SW 1271 (cell line): ENCODE measurements around the gene UGT1A8.
"Not testable (repeated sequence)": the region's sequence is repeated elsewhere in the genome, so short reads cannot be mapped to it uniquely, and the experiment has no call there.

ENCODE experiments used
- DNase-seq, 2 experiments: peaks; one replicate each; lab custom pipeline; 2025; lab: John Stamatoyannopoulos, UW

Gene UGT1A8

DNA sequence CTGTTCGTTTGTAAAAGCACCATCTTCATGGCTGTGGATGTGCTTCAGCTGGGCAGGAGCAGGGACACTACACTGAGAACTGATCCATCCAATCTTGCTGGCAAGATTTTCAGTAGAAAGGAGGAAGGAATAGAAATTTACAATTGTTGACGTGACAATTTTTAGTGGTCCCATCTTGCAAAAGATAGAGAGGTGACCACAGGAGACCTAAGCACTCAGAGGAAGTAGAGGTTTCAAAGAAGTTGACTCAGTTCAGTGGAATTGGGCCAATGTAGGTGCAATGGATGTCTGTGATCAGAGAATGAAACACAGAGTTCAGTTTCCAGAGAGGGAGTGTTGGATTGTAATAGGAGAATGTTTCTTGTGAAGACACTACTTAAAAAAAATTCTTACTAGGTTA lies 96.7 kb downstream of the UGT1A8 start:
- no peak for DNase-seq

DNA sequence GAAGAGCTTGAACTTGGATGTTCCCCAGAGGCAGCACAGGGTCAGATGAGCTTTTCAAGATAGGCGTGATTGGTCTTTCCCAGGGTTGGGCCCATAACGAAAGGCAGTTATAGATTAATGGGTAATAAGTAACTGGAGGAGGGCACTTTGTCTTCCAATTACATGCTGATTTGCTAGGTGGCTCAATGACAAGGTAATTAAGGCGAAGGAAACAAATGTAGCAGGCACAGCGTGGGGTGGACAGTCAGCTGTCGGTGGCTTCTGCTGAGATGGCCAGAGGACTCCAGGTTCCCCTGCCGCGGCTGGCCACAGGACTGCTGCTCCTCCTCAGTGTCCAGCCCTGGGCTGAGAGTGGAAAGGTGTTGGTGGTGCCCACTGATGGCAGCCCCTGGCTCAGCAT lies 101.1 kb downstream of the UGT1A8 start, which contains the start of gene UGT1A4:
UGT1A4 (plus strand) TSS at position 185 of the 400 bp plus-strand sequence; CDS start at position 270, 85 bp downstream.
- no peak for DNase-seq

DNA sequence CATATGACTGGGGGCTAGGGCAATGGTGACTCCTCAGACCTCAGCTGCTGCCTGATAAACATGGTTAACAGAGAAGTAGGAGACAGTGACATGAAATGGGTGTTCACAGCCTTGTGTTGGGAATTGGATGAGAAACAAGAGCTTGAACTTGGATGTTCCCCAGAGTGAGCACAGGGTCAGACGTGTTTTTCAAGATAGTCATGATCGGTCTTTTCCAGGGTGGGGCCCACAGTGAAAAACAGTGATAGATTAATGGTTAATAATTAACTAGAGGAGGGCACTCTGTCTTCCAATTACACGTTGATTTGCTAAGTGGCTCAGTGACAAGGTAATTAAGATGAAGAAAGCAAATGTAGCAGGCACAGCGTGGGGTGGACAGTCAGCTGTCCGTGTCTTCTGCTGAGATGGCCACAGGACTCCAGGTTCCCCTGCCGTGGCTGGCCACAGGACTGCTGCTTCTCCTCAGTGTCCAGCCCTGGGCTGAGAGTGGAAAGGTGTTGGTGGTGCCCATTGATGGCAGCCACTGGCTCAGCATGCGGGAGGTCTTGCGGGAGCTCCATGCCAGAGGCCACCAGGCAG lies 111.4 kb downstream of the UGT1A8 start, which contains the start of gene UGT1A3:
UGT1A3 (plus strand) TSS at position 320 of the 579 bp plus-strand sequence; CDS start at position 405, 85 bp downstream.
- DNase-seq, result no peak

DNA sequence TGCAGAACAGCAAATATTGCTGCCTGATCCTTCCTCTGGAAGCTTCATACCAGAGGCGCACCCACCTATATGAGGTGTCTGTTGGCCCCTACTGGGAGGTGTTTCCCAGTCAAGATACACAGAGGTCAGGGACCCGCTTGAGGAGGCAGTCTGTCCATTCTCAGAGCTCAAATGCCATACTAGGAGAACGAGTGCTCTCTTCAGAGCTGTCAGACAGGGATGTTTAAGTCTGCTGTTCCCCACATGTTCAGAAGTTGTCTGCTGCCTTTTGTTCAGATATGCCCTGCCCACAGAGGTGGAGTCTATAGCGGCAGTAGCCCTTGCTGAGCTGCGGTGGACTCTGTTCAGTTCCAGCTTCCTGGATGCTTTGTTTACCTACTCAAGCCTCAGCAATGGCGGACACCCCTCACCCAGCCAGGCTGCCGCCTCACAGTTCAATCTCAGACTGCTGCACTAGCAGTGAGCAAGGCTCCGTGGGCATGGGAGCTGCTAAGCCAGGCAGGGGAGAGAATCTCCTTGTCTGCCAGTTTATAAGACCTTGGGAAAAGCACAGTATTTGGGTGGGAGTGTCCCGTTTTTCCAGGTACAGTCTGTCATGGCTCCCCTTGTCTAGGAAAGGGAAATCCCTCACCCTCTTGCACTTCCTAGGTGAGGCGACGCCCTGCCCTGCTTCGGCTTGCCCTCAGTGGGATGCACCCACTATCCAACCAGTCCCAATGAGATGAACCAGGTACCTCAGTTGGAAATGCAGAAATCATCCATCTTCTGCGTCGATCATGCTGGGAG lies 119.6 kb downstream of the UGT1A8 start:
- DNase-seq, result not testable (repeated sequence)

DNA sequence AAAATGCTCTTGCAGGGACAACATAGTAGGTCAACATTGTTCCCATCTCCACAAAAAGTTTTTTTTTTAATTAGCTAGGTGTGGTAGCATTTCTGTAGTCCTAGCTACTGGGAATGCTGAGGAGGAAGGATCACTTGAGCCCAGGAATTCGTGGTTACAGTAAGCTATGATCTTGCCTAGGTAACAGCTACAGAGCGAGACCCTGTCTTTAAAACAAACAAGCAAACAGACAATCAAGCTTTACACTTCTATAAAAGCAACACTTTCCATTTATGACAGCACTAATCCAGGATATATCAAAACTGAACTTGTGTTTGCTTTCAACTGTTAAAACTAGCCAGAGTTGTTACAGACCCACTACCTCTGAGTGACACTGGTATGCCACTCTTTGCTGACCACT lies 123.4 kb downstream of the UGT1A8 start:
- DNase-seq, result no peak

DNA sequence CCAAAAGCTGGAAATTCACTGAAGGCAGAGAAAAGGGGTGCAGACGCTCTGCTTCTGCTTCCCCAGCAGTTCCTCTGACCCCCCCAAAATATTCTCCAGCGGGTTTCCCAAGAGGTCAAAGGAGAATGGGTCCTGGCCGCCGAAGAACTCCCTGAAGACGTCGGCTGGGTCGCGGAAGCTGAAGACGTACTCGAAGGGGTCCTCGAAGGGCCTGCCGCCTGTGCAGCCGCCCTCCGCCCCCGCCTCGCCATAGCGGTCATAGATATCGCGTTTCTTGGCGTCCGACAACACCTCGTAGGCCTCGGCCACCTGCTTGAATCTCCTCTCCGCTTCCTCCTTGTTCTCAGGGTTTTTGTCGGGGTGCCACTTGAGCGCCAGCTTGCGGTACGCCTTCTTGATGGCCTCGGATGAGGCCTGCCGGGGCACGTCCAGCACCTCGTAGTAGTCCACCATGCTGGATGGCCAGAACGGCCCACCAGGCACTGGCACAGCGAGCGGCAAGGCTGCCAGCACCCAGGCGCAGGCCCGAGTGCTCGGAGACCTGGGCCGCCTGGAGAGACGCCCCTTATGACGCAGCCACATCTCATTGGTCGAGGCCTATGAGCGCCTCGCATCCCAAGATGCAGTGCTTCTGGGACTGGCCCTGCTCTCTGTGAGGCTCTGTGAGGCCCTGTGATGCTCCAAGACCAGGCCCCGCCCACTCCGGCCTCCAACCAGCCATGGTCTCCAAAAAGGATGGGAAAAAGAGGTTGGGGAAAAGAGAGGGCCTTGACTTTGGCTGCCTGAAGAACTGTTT lies 126.2 kb downstream of the UGT1A8 start:
- no peak for DNase-seq

DNA sequence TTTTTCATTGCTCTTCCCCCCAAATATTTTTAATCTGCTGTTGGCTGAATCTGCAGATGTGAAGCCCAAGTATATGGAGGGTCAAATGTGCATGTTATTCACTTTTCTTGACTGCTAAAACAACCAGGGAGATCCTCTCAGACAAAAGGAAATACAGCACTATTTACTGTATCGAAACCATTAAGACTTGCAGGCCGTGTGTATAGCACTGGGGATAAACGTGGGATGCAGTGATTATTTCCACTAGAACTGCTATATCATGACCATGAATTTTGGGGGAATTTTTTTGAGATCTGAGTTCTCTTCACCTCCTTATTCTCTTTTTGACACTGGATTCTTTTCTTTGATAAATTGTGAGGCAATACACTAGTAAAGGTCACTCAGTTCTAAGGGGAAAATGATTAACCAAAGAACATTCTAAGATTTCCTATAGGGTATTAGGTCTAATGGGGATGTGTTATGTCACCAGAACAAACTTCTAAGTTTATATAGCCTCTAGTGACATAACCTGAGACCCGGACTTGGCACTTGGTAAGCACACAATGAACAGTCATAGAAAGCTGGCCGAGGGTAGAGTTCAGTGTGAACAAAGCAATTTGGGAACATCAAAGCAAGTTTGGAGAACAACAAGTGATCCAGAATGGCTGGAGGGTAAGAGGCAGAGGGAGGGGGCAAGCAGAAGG lies 127.8 kb downstream of the UGT1A8 start:
- no peak for DNase-seq

DNA sequence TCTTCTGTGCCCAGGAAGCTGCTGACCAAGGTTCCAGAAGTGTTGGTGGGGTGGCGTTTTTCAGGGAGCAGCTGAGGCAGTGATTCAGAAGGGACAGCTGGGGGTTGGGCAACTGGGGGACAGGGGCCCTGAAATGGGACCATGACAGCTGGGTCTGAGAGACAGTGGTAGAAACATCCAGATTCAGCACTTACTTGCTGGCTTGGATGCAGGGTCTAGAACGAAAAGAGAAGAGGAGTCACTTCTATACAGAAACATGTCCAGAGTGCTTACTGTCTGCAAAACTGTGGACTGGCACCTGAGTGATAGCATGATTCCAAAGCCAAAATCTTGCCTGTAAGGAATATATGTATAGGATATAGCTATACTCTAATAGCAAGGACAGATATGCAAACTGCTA lies 128.4 kb downstream of the UGT1A8 start:
- DNase-seq, result not testable (repeated sequence)

DNA sequence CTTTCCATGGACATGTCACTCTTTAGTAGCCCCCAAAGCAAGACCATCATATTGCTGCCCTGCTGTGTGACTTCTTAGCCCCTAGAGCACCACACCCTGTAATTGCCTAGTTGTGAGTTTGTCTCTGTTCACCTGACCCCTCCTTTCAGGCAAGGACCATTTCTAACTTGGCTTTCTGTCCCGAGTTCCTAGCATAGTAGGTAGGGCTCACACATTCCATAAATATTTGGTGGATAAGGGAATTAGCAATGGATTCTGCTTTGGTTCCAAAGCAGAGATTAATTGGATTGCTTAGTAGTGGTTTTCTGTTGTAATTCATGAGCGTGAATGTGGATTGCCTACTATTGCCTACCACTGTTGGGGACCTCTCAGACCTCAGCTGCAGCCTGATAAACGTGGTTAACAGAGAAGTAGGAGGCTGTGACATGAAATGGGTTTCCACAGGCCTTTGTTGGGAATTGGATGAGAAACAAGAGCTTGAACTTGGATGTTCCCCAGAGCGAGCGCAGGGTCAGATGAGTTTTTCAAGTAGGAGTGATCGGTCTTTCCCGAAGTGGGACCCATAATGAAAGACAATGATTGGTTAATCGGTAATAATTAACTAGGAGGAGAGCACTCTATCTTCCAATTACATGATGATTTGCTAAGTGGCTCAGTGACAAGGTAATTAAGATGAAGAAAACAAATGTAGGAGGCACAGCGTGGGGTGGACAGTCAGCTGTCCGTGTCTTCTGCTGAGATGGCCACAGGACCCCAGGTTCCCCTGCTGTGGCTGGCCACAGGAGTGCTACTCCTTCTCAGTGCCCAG lies 129.2 kb downstream of the UGT1A8 start:
- DNase-seq, result no peak

DNA sequence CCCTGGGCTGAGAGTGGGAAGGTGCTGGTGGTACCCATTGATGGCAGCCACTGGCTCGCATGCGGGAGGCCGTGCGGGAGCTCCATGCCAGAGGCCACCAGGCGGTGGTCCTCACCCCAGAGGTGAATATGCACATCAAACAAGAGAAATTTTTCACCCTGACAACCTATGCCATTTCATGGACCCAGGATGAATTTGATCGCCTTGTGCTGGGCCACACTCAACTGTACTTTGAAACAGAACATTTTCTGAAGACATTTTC lies 129.8 kb downstream of the UGT1A8 start:
- DNase-seq, result no peak

DNA sequence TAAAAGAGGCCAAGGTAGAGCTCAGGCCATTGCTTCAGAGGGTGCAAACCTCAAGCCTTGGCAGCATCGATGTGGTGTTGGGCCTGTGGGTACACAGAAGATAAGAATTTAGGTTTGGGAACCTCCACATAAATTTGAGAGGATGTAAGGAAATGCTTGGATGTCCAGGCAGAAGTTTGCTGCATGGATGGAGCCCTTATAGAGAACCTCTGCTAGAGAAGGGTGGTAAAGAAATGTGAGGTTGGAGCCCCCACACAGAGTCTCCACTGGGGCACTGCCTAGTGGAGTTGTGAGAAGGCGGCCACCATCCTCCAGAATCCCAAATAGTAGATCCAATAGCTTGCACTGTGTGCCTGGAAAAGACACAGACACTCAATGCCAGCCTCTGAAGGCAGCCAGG lies 133.3 kb downstream of the UGT1A8 start:
- DNase-seq, result not testable (repeated sequence)

DNA sequence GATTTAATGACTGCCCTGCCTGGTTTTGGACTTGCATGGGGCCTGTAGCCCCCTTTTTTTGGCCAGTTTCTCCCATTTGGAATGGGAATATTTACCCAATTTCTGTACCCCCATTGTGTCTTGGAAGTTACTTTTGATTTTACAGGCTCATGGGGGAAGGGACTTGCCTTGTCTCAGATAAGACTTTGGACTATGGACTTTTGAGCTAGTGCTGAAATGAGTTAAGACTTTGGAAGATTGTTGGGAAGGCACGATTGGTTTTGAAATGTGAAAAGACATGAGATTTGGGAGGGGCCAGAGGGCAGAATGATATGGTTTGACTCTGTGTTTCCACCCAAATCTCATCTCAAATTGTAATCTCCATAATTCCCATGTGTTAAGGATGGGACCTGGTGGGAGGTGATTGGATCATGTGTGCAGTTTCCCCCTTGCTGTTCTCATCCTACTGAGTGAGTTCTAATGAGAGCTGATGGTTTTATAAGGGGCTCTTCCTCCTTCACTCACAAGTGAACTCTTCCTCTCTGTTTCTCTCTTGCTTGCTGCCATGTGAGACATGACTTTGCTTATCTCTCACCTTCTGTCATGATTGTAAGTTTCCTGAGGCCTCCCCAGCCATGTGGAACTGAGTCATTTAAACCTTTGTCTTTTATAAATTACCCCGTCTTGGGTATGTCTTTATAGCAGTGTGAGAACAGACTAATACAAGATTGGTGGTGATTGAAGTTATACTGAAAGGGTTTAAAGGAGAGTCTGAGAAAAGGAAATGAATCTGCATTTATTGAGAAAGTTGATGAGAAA lies 134.0 kb downstream of the UGT1A8 start:
- DNase-seq, result not testable (repeated sequence)

DNA sequence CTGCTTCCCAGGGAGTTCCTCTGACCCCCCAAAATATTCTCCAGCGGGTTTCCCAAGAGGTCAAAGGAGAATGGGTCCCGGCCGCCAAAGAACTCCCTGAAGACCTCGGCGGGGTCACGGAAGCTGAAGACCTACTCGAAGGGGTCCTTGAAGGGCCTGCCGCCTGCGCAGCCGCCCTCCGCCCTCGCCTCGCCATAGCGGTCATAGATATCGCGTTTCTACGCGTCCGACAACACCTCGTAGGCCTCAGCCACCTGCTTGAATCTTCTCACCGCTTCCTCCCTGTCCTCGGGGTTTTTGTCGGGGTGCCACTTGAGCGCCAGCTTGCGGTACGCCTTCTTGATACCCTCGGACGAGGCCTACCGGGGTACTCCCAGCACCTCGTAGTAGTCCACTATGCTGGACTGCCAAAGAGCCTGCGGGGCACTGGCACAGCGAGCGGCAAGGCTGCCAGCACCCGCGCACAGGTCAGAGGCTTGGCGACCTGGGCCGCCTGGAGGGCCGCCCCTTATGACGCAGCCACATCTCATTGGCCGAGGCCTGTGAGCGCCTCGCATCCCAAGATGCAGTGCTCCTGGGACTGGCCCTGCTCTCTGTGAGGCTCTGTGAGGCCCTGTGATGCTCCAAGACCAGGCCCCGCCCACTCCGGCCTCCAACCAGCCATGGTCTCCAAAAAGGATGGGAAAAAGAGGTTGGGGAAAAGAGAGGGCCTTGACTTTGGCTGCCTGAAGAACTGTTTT lies 137.6 kb downstream of the UGT1A8 start:
- no peak for DNase-seq

DNA sequence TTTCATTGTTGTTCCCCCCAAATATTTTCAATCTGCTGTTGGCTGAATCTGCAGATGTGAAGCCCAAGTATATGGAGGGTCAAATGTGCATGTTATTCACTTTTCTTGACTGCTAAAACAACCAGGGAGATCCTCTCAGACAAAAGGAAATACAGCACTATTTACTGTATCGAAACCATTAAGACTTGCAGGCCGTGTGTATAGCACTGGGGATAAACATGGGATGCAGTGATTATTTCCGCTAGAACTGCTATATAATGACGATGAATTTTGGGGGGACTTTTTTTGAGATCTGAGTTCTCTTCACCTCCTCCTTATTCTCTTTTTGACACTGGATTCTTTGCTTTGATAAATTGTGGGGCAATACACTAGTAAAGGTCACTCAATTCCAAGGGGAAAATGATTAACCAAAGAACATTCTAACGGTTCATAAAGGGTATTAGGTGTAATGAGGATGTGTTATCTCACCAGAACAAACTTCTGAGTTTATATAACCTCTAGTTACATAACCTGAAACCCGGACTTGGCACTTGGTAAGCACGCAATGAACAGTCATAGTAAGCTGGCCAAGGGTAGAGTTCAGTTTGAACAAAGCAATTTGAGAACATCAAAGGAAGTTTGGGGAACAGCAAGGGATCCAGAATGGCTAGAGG lies 139.1 kb downstream of the UGT1A8 start:
- no peak for DNase-seq

DNA sequence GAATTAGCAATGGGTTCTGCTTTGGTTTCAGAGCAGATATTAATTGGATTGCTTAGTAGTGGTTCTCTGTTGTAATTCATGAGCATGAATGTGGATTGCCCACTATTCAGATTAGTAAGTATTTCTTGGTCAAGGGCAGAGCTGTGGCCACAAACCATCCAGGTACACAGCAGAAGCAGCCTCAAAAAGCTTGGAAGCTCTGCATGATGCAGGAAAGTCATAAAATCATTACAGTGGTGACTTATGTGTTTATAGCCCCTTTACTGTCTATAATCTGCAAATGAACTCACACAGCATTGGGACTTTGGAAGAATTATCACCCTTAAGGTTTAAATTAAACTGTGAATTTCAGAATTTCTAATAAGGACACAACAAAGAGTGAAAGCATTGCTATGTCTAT lies 140.7 kb downstream of the UGT1A8 start:
- no peak for DNase-seq

DNA sequence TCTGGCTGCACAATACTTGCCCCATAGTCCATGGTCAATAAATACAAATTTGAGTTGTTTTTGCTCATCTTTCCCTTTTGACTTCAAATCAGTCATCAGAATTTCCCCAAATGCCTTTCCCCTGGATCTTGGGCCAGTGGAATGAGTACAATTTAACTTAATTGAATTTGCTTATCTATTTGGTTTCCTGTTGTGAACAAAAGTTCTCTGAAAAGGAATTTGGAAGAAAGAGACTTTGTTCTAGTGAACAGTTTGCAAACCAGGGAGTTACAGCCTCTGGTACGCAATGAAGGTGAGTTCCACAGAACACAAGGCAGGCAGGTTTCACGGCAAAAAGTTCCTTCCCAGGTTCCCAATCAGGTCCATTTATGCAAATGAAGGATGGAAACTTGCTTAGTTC lies 141.4 kb downstream of the UGT1A8 start:
- DNase-seq, result no peak

DNA sequence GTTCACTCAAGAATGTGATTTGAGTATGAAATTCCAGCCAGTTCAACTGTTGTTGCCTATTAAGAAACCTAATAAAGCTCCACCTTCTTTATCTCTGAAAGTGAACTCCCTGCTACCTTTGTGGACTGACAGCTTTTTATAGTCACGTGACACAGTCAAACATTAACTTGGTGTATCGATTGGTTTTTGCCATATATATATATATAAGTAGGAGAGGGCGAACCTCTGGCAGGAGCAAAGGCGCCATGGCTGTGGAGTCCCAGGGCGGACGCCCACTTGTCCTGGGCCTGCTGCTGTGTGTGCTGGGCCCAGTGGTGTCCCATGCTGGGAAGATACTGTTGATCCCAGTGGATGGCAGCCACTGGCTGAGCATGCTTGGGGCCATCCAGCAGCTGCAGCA lies 142.6 kb downstream of the UGT1A8 start, which contains the start of gene UGT1A1:
UGT1A1 (plus strand) TSS at position 228 of the 400 bp plus-strand sequence; CDS start at position 246, 18 bp downstream.
- DNase-seq, result no peak

DNA sequence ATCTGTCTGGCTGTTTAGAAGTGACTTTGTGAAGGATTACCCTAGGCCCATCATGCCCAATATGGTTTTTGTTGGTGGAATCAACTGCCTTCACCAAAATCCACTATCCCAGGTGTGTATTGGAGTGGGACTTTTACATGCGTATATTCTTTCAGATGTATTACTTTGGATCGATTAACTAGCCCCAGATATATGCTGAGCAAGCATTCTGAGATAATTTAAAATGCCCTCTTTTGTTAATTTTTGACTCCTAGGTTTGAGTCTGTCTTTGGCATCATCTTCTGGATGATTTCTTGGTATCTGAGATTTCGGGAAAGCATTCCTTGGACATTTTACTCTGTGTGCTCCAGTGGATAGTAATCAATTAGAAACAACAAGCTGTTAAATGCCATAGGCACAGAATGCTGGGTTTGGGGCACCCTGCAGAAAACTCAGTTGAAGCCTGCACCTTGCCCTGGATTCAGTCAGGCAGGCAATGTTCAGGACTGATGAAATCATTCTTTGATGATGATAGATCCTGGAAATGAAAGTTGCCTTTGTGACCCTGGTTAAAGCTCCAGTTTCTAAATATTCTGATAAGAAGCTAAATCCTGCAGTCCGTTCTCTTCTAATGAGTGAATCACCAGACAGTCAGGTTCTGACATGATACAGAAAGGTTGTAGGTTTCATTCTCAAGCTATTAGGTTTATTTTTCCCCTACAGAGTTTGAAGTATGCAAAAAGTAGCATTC lies 143.8 kb downstream of the UGT1A8 start:
- no peak for DNase-seq

DNA sequence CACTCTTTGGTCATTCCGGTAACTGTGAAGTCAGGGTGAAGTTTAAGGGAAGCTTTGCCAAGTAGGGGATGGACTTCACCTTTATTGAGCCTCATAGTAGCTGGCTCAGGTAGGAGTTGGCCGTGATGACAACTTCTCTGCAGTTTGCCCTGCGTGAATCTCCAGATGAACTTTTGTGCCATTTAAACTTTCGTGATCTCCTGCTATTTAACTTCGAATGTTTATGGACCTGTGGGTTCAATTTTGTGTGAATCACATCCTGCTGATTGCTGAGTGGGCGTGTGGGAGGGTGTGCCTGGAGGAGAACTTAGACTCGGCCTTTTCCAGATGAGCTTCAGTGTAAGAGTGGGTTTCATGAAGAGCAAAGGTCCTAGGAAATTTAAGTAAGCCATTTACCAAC lies 146.8 kb downstream of the UGT1A8 start:
- no peak for DNase-seq
